HG02642 (cell line): Measurements from ENCODE around the gene SUSD6.
"Not testable (repeated sequence)": the region's sequence is repeated elsewhere in the genome, so short reads cannot be mapped to it uniquely, and the experiment has no call there.

Experiments used
- ATAC-seq: cut with Tn5 transposase; IDR thresholded peaks from one replicate; pipeline ENCODE4 v1.9.1; 2021; ENCODE audit warnings: mild to moderate bottlenecking; ENCODE audit not compliant: unreplicated experiment, poor library complexity

Gene SUSD6

DNA sequence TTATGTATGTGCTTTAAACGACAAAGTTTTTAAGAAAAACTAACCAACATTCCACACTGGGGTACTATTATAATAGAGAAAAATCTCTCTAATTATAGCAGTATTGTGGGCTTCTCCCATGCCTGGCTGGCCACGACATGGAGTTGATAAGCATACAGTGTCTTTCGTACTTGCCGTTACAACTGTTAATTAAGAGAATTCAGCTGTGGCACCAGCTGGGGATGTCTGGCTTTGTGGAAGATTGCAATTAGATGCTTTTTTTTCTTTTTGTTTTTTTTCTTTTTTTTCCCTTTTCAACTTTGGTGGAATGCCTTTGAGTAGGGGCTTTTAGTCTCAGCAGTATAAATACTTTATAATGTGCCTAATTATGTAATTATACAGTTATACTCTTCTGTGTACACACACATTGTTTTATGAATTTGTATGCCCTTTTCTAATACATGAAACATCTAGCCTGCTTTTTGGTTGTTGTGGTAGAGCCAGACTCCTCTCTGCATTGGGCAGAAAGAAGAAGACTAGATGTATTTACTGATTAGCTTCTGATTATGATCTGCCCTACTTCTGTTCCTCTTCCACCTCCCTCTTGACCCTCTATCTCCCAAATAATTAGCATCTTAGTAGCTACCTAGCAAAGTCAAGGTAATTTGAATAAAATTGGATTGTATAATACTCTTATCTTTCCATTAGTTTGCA, 76.4 kb downstream of the SUSD6 start:
- ATAC-seq: no peak

DNA sequence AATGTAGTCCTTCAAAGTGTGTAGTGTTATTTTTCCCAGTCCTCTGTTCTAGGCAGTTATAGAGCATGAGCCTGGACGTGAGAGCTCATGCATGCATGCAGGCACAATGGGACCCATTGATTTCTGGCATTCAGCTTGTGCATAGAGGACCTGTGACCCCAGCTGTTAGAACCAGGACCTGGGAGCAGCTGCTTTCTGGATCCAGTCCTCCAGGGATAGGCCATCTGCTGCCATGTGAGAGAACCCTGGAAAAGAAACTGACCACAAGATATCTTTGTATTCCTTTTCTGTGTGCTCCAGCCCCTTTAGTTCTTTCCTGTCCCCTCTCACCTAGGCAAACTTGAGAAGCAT, 76.9 kb downstream of the SUSD6 start:
- ATAC-seq: no peak

DNA sequence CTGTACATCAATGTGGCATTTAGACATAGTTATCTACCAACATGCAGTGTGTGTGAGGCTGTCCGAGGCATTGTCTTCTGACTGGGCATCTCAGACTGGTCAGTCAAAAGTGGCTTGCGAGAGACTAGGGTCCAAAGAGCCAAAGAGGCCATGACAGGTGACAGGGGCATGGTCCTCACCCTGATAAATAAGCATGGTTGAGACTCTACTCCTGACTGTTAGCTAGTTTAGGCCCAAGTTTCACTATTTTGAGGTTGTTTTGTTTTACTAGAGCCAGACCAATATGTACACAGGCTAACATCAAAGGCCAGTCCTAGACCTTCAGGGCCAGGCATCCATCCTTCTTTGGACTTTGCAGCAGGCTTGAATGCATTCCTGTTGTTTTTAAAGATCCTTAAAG, 78.6 kb downstream of the SUSD6 start:
- ATAC-seq: no peak

DNA sequence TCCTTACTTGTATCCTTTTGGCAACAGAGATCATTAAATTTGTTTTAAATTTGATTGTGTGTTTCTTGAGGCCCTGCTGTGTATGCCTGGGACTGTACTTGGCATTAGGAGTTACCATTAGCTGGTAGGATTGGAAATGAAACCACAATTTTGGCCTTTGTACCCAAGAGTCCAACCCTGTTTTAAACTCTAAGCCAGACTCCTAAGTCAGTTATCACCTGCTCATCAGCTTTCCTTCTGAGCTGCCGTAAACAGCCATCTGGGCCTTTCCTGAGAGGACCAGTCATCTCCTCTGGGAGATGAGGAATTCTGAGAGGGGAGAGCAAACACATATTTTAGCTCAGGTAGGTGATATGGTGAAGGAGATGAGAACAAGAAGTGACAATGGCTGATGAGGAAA, 81.2 kb downstream of the SUSD6 start:
- ATAC-seq: no peak

DNA sequence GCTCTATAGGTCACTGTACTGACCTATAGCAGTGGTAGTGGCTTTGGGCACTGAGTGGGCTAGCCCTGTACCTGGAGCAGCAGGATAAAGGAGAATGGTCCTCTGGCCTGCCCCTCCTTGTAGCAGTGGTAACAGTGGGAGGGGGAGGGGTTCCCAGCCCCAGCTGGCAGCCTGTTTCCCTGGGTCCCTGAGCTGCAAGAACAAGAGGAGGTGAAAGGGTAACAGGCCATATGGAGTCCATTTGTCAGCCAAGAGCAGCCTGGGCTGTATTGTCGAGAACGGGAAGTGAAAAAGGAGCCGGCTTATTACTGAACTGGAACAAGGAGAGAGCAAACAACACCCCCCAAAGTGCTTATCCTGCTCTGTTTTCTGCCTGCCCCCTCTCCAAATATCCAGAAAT, 81.7 kb downstream of the SUSD6 start:
- ATAC-seq: peak; percentile 58

DNA sequence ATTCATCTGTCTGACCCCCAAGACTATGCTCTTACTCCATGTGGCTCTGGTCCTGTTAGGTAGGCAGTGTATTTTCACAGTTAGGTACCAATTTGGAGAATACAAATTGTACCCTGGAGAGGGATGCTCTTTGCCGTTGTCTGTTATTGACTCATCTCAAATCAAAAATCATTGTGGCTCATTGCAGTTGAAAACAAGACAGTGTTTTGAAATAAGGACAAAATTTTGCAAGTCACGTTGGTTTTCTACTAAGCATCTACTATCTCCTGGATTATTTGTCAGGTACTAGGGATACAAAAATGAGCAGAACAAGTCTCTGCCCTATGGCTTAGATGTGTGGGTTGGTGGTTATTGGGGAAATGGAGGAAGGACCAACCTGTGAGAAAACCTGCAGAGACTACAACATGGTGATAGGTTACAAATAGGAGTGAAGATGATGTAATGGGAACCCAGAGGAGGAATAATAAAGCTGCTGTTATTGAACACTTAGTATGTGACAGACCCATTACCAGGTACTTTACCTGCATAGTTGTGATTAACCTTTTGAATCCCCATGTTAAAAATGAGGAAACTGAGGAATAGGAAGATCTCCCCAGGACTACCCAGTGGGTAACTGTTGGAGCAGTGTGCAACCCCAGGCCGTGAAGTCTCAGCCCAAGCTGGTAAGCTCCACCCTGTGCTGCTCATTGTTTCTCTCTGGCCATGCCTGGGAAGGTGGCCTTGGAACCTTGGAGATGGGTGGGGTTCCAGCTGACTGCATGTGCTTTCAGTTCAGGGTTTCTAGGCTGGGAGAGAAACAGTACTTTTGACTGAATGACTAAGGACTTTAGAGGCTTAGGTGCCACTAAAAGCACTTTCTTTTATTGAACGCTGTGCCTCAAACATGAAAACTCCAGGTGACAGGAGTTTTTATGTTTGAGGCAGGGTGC, 82.7 kb downstream of the SUSD6 start:
- no peak for ATAC-seq

DNA sequence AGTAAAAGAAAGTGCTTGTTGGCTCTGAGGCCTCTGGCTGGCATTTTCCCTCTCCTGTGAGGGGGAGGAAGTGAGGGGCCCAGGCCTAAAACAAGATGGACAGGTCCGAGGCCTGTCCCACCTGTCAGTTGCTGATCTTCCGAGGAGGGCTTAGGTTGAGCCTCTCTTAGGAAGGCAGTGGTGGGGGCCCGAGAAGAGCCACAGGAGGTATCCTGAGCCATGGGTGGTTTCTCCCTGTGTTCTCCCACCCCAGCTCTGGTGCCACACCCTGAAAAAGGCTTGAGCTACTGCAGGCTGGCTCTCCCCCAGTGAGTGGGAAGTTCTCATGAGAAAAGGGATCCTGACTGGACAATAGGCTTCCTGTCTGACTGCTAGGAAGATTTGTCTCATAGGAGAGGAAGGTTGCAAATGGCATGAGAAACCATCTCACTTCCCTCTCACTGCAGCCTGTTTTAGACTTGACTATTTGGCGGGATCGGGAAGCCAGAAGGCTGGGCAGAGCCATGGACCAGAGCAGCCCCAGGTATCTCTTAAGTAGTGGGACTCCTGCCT, 83.4 kb downstream of the SUSD6 start:
- no peak for ATAC-seq

DNA sequence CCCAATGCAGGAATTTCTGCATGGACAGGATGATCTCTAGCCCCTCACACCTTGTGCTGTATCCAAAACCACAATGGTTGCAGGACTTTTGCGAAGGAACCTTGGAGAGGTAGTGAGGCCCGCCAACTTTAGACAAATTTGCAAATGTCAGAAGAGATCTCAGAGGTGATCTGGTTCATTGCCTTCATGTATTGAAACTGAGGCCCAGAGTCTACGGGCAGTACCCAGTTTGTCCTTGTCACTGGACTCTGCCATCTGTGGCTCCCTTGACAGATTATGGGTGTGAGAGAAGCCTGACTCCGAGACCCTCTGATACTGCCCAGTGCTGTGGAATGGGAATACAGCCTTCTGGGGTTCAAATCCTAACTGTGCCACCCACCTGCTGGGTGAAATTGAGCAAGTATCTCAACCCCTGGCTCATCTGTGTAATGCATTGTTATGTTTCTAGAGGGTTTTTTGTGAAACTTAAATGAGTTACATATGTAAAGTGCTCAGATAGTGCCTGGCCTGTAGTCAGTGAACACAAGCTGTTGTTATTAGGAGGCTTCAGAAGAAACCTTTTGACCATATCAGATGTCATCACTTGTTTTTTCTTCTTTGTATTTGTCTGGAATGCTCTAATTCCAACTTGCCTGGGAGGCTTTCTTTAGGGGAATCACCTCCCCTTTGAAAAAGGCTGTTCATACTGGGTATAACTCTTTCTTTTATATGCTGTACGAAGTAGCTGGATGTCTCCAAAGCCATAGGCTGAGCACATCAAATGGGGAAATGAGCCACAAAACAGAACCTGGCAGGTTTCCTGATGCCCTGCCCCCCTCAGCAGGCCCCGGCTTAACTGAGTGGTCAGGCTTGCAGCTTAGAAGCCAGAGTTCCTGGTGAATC, 84.2 kb downstream of the SUSD6 start:
- ATAC-seq: no peak

DNA sequence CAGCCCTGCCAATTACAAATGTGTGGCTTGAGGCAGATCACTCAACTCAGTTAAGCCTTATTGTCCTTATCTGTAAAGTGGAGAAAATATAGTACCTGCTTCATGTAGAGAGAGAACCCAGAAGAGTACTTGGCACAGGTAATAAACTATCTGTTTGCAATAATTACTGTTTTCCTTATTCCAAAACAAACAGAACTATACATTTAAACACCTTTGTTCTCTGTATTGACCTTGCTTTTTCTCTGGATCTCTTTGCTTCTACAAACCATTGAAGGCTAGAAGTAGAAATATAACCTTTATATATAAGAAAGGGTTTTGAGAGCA, 84.8 kb downstream of the SUSD6 start:
- ATAC-seq: no peak

DNA sequence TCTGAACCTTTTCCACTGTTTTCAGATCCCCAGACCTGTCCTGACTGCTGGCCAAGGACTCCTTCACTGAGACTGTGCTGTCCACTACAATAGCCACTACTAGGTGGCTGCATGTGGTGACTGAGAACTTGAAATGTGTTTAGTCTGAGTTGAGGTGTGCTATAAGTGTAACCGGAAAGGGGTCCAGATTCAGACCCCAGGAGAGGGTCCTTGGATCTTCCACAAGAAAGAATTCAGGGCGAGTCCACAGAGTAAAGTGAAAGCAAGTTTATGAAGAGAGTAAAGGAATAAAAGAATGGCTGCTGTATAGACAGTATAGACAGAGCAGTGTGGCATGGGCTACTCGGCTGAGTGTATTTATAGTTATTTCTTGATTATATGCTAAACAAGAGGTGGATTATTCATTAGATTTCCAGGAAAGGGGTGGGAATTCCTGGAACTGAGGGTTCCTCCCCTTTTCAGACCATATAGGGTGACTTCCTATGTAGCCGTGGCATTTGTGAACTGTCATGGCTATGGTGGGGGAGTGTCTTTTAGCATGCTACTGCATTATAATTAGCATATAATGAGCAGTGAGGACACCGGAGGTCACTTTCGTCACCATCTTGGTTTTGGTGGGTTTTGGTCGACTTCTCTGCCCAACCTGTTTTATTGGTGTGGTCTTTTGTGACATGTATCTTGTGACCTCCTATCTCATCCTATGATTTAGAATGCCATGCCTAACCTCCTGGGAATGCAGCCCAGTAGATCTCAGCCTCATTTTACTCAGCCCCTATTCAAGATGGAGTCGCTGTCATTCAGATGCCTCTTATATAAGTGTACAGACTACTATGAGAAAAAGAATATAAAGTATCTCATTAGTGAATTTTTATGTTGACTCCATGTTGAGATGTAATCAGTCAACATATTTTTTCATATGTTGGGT, 85.5 kb downstream of the SUSD6 start:
- ATAC-seq: no peak

DNA sequence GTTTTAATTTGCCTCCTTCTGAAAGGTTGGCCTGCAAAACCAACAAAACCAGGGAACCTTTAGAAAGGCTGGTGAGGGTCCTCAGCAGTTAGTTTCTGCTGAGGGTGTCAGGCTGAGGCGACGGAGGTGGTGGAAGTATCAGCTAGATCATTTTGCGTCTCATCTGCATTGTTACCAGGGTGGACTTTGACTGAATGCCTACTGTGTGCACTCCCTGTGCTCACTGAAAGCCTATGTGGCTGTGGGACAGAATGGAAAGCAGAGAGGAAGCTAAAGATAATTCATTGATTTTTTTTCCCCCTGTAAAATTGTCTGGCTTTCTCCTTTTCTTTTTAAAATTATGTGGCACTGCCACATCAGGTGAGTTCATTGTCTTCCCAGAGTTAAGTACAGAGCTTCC, 87.2 kb downstream of the SUSD6 start:
- no peak for ATAC-seq

DNA sequence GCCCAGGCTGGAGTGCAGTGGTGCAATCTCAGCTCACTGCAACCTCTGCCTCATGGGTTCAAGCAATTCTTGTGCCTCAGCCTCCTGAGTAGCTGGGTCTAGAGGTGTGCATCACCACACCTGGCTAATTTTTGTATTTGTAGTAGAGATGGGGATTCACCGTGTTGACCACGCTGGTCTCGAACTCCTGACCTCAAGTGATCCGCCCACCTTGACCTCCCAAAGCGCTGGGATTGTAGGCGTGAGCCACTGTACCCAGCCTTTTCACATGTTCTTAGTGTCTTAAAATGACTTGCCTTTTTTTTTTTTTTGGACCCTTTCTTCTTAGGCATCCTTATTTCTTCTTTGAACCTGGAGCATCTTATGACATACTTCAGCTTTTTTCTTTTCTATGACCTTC, 87.8 kb downstream of the SUSD6 start:
- not testable (repeated sequence) for ATAC-seq

DNA sequence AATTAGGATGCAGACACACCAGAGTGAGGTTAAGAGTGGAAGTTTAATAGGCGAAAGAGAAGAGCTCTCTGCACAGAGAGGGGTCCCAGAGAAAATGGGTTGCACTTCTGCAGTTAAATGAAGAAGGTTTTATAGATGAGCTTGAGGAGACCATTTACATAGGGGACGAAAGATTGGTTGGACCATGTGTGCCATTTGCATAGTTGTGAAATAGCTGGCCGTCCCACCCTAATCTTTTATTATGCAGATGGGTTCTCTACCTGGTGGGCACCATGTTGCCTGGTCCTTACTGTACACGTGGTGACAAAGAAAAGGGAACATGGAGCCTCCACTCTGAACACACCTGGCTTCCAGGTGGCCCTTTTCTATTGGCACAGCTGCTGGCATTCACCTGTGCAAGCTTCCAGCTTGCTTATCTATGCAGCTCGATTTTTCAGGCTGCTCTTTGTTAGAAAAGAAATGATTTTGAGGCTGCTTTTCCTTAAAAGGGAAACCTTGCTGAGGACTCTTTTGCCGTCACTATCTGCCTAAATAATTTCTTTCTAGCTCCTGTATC, 88.4 kb downstream of the SUSD6 start:
- no peak for ATAC-seq

DNA sequence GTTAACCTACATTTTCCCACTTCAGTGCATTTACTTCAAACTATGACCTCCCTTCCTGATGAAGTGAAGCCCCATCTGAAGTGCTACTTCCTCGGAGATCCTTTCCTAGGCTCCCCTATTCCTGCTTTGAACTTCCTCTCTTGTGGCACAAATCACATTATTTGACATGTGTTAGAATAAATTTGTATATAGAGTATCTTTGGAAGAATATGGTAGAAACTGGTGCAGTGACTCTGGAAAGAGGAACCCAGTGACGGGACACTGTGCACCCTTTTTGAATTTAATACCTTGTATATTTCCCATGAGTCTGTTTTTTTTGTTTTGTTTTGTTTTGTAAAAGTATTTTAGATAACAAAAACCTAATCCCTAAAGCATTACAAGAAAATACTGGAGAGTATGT, 89.2 kb downstream of the SUSD6 start:
- ATAC-seq: no peak

DNA sequence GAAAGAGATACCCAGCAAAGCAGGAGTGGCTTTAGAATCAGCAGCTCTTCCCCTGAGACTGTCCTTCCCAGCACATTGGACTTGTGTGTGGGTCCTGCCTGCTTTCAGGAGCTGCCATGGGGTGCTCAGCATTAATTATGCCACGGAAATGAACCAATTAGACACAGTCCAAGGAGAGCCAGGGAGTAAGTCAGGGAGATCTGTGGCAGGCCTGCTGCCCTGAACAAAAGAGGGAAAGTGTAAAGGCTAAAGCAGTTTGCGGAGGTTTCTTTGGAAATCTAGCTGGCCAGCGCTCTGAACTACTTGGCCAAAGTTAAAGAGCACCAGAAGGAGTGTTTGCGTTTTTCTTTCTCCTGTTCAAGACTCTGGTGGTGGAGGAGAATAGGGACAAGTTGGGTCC, 89.9 kb downstream of the SUSD6 start:
- ATAC-seq: no peak

DNA sequence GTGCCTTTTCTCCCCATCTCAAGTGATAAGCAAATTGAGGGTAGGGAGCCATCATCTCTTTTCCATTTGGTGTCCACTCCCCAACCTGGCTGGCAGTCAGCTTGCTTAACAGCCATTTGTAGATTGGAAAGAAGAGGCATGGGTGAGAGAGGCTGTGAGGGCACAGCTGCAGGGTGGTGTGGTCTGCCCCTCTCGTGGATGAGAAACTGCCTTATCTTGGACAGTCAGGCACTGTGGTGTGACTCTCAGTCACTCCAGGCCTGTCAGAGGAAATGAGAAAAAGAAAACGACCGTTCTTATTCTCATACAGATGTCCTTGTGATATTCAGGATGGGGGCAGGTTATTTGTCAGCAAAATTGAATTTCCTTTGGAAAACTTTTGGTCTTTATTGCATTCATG, 90.5 kb downstream of the SUSD6 start:
- peak; percentile 59 for ATAC-seq

DNA sequence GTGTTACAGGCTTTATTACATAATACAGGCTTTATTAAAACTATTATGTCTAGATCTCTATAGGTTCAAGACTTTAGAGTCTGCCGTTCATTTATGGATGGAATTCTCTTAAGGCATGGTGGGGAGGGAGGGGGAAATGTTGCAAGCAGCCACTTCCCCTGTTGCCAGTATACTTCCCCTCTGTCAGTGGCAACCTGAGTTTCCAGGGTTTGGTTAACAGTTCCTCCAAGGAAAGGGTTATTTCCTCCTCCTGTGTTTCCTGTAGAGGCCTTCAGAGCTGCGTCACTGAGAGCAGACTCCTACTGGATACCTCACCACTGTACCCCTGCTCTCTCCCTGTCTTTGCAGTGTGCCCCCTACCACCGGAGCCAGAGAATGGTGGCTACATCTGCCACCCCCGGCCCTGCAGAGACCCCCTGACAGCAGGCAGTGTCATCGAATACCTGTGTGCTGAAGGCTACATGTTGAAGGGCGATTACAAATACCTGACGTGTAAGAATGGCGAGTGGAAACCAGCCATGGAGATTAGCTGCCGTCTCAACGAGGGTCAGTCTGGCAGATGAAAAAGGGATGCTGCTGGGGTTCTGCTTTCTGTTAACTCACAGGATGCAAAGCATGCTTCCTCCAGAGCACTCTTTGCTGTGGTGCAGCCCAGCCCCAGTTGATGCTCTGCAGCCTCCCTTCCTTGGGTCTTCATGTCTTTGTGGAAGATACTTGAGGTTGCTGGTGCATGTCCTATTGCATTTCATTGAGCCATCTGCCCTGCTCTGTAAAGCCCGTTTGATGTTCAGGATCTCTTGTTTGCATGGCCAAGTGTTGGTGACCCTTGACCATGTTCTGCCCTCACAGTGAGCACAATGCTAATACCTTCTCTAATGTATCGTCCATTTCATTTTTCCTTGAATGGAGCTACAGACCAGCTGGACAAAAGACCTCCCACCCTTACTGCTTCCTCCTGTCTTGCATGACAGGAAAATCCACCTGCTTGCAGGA, 91.9 kb downstream of the SUSD6 start:
- ATAC-seq: no peak

DNA sequence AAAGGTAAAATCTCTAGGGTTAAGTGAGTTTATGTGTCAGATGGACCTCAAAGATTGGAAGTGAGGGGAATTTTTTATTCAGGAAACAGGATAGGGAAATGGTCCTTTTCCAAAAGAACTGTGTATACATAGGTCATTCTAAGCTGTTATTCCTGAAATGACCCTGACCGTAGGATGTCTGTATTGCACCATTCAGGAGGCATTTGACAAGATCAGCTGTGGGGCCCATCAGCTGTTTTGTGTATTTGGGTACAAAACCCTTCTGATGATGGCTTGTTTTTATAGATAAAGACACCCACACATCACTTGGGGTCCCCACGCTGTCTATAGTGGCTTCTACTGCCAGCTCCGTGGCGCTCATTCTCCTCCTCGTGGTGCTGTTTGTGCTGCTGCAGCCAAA, 92.9 kb downstream of the SUSD6 start:
- no peak for ATAC-seq
